K562 (cell line): Measurements from ENCODE around the gene RHOU. TPM values are rescaled to one million over a fixed set of nuclear protein-coding genes. Genes with fewer than 3 reads are reported as not detected.

Source experiments
- ATF1 ChIP-seq, 2 experiments: fragments of 450-650 bp in 1 of 2; IDR thresholded peaks; 2 replicates each; pipeline ENCODE4 v1.6.1; 2016; ENCODE audit warnings: missing compliant biosample characterization in 1 of 2, missing genetic modification characterization in 1 of 2
- CHAMP1 ChIP-seq: fragments of 450-650 bp; IDR thresholded peaks from 2 replicates; pipeline ENCODE4 v1.6.1; 2016; ENCODE audit warnings: mild to moderate bottlenecking
- ELK3 ChIP-seq: fragments of 450-650 bp; formaldehyde crosslinking; IDR thresholded peaks from 2 replicates; pipeline ENCODE4 v1.4.0; 2020; ENCODE audit warnings: mild to moderate bottlenecking
- FOXK2 ChIP-seq, 2 experiments: fragments of 450-650 bp; IDR thresholded peaks in 1 of 2; conservative IDR thresholded peaks in 1 of 2; 2 replicates each; pipeline ENCODE4 v1.6.1; 2016; ENCODE audit warnings: low read depth in 2 of 2, mild to moderate bottlenecking in 1 of 2
- TBP ChIP-seq: optimal IDR thresholded peaks from 2 replicates; pipeline ENCODE3; 2011; ENCODE audit warnings: low read depth, low read length, improper control_type of control experiment
- ZNF778 ChIP-seq: fragments of 450-650 bp; formaldehyde crosslinking; IDR thresholded peaks from 2 replicates; pipeline ENCODE4 v1.4.0; 2020; ENCODE audit warnings: mild to moderate bottlenecking, moderate library complexity
- ZSCAN32 ChIP-seq: fragments of 450-650 bp; formaldehyde crosslinking; IDR thresholded peaks from 2 replicates; pipeline ENCODE4 v1.4.0; 2020; ENCODE audit warnings: mild to moderate bottlenecking, moderate library complexity
- polyA plus RNA-seq, 8 experiments: library from polyadenylated mRNA; depleted of rRNA in 4 of 8; stranded (reverse) in 5 of 8; unstranded in 3 of 8; fragments of >200 nt; fragmentation: Nextera tagmentation in 2 of 8; fragmentation: Illumina TruSeq in 1 of 8; extraction: Ambion mirVana in 2 of 8; extraction: Trizol in 1 of 8; gene quantifications; 2 replicates each; pipeline versions ENCODE4 v1.2.1 to v1.2.3, GENCODE V29; 2011 to 2014; ENCODE audit warnings: inconsistent platforms in 1 of 8, missing spikeins in 1 of 8
- total RNA-seq, 7 experiments: library from RNA; depleted of rRNA in 6 of 7; stranded (reverse); fragments of >200 nt in 6 of 7; fragmentation: Illumina TruSeq in 2 of 7; extraction: Trizol in 2 of 7; gene quantifications; 2 replicates each; pipeline versions ENCODE4 v1.2.1 to v1.2.3, GENCODE V29; 2011 to 2021; ENCODE audit warnings: low replicate concordance in 1 of 7
- TF ChIP-seq, protein P1 (sequence below): fragments of 200-600 bp; sonication (generic); IDR thresholded peaks from one replicate; pipeline ENCODE4 v1.6.1; 2012; ENCODE audit warnings: mild to moderate bottlenecking, low read depth, low read length, inconsistent platforms
- TF ChIP-seq, protein P2 (sequence below): fragments of 450-650 bp; IDR thresholded peaks from 2 replicates; pipeline ENCODE4 v1.7.1; 2018; ENCODE audit warnings: mild to moderate bottlenecking, low read depth; ENCODE audit not compliant: partially characterized antibody

RHOU gene
- total and polyA plus RNA-seq, 9 of the 15 experiments (the other 6 are each of a cell fraction or from before 2014, with no cell fraction given) = 0.07 TPM; not detected in 8

- TF ChIP-seq, protein P1, sequence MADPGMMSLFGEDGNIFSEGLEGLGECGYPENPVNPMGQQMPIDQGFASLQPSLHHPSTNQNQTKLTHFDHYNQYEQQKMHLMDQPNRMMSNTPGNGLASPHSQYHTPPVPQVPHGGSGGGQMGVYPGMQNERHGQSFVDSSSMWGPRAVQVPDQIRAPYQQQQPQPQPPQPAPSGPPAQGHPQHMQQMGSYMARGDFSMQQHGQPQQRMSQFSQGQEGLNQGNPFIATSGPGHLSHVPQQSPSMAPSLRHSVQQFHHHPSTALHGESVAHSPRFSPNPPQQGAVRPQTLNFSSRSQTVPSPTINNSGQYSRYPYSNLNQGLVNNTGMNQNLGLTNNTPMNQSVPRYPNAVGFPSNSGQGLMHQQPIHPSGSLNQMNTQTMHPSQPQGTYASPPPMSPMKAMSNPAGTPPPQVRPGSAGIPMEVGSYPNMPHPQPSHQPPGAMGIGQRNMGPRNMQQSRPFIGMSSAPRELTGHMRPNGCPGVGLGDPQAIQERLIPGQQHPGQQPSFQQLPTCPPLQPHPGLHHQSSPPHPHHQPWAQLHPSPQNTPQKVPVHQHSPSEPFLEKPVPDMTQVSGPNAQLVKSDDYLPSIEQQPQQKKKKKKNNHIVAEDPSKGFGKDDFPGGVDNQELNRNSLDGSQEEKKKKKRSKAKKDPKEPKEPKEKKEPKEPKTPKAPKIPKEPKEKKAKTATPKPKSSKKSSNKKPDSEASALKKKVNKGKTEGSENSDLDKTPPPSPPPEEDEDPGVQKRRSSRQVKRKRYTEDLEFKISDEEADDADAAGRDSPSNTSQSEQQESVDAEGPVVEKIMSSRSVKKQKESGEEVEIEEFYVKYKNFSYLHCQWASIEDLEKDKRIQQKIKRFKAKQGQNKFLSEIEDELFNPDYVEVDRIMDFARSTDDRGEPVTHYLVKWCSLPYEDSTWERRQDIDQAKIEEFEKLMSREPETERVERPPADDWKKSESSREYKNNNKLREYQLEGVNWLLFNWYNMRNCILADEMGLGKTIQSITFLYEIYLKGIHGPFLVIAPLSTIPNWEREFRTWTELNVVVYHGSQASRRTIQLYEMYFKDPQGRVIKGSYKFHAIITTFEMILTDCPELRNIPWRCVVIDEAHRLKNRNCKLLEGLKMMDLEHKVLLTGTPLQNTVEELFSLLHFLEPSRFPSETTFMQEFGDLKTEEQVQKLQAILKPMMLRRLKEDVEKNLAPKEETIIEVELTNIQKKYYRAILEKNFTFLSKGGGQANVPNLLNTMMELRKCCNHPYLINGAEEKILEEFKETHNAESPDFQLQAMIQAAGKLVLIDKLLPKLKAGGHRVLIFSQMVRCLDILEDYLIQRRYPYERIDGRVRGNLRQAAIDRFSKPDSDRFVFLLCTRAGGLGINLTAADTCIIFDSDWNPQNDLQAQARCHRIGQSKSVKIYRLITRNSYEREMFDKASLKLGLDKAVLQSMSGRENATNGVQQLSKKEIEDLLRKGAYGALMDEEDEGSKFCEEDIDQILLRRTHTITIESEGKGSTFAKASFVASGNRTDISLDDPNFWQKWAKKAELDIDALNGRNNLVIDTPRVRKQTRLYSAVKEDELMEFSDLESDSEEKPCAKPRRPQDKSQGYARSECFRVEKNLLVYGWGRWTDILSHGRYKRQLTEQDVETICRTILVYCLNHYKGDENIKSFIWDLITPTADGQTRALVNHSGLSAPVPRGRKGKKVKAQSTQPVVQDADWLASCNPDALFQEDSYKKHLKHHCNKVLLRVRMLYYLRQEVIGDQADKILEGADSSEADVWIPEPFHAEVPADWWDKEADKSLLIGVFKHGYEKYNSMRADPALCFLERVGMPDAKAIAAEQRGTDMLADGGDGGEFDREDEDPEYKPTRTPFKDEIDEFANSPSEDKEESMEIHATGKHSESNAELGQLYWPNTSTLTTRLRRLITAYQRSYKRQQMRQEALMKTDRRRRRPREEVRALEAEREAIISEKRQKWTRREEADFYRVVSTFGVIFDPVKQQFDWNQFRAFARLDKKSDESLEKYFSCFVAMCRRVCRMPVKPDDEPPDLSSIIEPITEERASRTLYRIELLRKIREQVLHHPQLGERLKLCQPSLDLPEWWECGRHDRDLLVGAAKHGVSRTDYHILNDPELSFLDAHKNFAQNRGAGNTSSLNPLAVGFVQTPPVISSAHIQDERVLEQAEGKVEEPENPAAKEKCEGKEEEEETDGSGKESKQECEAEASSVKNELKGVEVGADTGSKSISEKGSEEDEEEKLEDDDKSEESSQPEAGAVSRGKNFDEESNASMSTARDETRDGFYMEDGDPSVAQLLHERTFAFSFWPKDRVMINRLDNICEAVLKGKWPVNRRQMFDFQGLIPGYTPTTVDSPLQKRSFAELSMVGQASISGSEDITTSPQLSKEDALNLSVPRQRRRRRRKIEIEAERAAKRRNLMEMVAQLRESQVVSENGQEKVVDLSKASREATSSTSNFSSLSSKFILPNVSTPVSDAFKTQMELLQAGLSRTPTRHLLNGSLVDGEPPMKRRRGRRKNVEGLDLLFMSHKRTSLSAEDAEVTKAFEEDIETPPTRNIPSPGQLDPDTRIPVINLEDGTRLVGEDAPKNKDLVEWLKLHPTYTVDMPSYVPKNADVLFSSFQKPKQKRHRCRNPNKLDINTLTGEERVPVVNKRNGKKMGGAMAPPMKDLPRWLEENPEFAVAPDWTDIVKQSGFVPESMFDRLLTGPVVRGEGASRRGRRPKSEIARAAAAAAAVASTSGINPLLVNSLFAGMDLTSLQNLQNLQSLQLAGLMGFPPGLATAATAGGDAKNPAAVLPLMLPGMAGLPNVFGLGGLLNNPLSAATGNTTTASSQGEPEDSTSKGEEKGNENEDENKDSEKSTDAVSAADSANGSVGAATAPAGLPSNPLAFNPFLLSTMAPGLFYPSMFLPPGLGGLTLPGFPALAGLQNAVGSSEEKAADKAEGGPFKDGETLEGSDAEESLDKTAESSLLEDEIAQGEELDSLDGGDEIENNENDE = no peak
- TF ChIP-seq TBP = no peak
- TF ChIP-seq ZSCAN32 (CRISPR knock-in tag) = no peak
- no peak for TF ChIP-seq FOXK2 (conservative IDR thresholded peaks at IDR 0.05 in 1 of 2, IDR thresholded peaks at IDR 0.05 in 1 of 2; ENCODE audit: low read depth in 2 of 2)
- TF ChIP-seq ZNF778 = no peak
- no peak for TF ChIP-seq ATF1 (CRISPR knock-in tag; IDR thresholded peaks at IDR 0.05)
- no peak for TF ChIP-seq ATF1 (tag; IDR thresholded peaks at IDR 0.05)
- TF ChIP-seq CHAMP1 = no peak
- no peak for TF ChIP-seq ELK3 (CRISPR knock-in tag)
- TF ChIP-seq, protein P2, sequence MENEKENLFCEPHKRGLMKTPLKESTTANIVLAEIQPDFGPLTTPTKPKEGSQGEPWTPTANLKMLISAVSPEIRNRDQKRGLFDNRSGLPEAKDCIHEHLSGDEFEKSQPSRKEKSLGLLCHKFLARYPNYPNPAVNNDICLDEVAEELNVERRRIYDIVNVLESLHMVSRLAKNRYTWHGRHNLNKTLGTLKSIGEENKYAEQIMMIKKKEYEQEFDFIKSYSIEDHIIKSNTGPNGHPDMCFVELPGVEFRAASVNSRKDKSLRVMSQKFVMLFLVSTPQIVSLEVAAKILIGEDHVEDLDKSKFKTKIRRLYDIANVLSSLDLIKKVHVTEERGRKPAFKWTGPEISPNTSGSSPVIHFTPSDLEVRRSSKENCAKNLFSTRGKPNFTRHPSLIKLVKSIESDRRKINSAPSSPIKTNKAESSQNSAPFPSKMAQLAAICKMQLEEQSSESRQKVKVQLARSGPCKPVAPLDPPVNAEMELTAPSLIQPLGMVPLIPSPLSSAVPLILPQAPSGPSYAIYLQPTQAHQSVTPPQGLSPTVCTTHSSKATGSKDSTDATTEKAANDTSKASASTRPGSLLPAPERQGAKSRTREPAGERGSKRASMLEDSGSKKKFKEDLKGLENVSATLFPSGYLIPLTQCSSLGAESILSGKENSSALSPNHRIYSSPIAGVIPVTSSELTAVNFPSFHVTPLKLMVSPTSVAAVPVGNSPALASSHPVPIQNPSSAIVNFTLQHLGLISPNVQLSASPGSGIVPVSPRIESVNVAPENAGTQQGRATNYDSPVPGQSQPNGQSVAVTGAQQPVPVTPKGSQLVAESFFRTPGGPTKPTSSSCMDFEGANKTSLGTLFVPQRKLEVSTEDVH = no peak
- TF ChIP-seq, all 486 proteins: peak for 0
Observed at GRCh38 chr1:228749765-228750164, 14.5 kb downstream of the RHOU start (continued).
